Right forelimb (tissue), 1 donor: ENCODE measurements around the gene RPS19.
"Not testable (repeated sequence)": the region's sequence is repeated elsewhere in the genome, so short reads cannot be mapped to it uniquely, and the experiment has no call there.

Experiments
- DNase-seq: peaks from one replicate; pipeline ENCODE4 v3.0.0-alpha.2; 2018

RPS19 gene

DNA sequence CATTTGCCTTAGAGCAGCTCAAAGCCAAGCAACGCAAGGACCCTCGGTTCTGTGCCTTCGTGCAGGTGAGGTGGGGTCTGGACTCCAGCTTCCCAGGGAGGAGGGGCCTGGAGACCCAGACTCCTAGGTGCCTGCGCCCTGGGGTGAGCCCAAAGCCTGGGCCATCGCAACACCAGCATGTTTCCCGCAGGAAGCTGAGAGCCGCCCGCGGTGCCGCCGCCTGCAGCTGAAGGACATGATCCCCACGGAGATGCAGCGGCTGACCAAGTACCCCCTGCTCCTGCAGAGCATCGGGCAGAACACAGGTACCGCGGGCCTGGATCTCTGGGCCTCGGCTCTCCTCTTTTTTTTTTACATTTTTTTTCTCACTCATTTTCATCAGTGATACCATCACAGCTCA, 42.5 kb downstream of the RPS19 start:
- DNase-seq = no peak

DNA sequence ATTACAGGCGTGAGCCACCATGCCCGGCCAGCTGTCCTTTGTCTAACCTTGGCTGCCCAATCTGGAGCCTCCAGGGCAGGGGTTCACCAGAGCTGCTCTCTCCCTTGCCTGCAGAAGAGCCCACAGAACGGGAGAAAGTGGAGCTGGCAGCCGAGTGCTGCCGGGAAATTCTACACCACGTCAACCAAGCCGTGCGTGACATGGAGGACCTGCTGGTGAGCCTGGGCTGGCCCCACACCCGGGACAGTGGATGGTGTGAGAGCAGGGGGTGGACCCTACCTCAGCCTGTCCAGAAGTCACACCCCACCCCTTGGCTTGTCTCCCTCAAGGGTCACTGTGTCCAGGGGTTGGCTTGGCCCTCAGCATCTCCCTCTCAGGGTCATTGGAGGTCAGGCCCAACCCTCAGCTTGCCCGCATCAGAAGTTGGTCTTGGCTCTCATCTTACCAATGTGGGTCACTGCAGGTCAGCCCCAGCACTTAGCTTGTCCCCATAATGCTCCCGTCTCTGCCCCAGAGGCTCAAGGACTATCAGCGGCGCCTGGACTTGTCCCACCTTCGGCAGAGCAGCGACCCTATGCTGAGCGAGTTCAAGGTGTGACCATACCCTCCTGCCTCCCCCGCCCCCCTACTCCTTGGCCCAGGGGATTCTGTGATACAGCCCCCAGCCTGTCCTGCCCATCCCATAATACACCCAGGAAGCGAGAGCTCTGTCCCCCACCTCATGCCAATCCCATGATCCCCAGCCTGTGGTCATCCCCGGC, 43.3 kb downstream of the RPS19 start:
- DNase-seq = no peak

DNA sequence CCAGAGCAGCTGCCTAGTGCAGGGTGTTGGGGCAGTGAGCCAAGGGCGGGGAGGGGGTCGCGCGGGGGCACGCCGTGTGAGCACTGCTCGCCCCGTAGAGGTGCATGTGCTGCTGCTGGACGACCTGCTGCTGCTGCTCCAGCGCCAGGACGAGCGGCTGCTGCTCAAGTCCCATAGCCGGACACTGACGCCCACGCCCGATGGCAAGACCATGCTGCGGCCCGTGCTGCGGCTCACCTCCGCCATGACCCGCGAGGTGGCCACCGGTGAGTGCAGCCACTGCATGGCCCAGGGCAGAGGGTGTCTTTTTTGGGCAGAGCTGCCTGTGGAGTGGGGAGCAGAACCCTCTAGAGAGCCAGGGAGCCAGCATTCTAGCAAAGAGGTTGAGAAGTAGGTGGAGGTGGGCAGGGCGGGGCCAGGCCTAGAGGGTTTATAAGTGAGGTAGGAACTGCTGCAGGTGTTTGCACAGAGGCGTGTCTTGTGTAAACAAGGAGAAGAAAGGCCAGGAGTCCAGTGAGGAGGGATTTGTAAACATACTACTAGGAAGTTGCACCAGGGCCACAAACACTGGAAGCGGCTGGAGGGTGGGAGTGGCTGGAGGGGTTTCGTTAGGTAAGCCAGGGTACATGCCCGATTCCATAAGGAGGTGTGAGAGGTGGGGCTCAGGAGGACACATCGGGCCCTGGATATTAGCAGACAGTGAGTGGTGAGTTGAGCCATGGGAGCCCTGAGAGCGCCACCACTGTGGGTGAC, 44.2 kb downstream of the RPS19 start:
- no peak for DNase-seq

DNA sequence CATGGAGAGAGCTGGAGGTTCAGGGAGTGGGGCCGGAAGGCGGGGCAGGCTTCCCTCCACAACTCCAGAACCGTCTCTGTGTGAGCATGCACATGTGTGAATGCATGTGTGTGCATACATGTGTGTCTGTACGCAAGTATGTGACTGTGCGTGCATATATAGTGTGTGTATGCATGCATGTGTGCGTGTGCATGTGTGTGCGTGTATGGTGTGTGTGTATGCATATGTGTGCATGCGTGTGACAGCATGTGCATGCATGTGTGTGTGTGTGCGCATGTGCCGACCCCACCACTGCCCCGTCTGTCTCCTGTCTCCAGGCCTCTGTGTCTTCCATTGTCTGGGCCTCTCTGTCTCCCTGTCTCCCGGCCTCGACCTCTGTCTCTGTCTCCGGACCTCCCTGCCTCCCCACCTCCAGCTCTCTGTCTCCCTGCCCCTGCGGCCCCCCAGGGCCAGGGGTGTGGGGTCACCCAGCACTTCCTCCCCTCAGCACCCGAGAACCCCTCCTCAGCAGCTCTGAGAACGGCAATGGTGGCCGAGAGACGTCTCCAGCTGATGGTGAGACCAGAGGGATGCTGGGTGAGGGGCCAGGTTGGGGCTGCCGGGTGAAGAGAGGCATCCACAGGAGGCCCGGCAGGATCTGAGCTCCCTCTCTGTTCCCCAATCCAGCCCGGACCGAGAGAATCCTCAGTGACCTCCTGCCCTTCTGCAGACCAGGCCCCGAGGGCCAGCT, 45.4 kb downstream of the RPS19 start:
- no peak for DNase-seq

DNA sequence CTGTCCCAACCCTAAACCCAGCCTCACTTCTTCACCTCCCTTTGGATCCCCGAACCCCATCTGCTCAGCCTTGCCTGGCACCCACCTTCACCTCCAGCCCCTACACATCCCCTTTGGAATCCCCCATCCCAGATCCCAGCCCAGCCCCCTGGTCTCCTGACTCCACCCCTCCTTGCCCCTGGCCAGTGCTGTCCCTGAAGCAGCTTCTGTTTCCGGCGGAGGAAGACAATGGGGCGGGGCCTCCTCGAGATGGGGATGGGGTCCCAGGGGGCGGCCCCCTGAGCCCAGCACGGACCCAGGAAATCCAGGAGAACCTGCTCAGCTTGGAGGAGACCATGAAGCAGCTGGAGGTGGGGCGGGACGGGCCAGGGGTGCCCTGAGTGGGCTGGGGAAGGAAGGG, 46.2 kb downstream of the RPS19 start:
- no peak for DNase-seq

DNA sequence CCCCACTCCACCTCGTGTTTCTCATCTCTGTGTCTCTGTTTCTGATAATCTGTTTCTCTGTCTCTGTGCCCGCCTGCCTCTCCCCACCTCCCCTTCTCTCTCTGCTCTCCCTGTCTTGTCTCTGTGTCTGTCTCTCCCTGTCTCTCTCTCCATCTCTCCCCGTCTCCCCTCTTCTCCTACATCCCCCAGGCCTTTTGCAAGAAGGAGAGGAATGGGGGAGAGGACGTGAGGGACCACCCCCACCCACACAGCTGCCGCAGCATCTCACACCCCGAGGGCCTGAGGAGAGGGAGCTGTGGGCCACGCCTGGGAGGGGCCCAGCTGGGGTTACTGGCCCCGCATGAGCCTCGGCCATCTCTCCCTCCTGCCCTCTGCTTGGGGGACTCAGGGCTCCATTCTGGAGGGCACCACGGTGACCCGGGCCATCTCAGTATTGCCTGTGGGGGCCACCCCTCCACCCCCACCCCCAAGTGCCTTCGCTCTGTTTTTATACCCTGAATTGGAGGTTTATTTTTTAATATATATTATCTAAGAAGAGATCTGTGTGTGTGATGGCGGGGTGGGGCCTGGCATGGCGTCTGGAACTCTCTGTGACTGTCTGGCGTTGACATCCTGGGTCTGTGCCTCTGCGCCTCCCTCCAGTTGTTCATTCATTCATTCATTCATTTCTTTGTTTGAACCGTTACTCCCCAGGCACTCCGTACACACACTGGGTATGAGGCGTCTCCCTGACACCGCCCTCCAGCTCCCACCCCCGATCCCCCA, 47.0 kb downstream of the RPS19 start:
- no peak for DNase-seq

DNA sequence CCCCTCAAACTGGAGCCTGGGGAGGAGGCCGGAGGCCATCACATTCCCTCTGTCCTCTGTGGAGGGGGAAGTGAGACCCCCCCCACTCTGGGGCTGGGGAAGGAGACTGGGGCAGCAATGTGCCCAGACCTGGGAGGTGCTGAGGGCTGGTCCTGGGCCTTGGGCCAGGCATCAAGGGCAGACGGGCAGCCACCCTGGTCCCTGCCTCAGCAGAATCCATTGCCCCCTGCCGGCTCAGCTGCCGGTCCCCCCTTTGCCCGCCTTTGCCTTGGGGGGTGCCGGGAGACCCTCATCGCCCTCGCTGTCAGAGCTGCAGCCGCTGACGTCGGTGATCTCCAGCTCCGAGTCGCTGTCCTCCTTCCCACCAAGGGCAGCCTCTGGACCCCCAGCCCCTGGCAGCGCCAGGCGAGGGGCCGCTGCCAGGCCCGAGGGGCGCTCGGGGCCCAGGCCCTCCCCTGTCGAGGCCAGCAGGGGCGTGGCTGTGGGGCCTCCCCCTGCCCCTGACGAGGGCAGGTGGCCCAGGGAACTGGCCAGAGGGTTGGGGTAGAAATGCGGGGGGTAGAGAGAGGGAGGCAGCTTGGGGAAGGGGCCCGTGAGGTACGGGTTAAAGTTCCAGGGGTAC, 48.0 kb downstream of the RPS19 start:
- no peak for DNase-seq

DNA sequence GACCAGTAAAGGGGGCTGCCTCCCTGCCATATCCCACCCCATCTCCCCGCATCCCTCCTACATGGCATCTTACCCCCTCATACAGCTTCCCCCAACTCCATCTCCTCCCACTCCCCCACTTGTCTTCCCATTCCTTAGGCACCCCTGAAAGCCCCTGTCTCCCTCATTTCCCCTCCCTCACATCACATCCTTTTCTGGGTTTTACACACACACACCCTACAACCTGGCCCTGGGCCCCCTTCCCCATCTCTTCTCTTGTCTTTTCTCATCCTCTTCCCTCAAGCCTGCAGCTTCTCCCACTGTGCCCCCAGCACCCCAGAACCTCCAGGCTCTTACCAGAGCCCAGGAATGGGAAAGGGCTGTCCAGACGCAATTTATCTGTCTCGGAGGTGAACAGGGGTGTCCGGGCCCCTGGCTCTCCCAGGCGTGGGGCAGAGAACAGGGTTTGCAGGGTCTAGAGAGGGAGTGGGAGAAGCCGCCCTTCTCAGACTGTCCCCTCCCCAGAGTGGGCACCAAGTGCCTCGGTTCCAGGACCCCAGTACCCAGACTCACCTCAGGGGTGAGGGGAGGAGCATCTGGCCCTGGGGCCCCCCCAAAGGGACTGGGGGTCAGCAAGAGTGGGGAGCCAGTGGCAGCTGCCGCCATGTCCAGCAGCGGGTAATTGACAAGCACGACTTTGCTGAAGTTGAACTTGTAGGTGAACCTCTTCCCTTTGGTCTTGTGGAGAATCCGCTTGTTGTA, 48.8 kb downstream of the RPS19 start:
- DNase-seq = no peak

DNA sequence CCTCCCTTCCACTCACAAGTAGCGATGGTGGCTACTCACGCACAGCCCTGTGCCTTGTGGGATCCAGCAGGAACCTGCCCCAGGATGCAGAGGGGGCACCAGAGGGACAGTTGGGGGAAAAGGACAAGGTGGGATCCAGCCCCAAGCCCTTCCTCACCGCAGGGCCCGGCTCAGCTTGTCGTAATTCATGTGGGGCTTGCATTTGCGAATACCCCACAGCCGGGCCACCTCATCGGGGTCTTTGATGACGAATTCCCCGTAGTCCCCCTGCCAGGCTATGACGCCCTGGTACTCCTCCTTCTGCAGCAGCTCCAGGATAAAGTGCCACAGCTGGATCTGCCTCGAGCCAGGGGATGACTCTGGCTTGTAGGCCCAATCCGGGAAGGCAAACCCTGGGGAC, 49.7 kb downstream of the RPS19 start:
- DNase-seq = no peak

DNA sequence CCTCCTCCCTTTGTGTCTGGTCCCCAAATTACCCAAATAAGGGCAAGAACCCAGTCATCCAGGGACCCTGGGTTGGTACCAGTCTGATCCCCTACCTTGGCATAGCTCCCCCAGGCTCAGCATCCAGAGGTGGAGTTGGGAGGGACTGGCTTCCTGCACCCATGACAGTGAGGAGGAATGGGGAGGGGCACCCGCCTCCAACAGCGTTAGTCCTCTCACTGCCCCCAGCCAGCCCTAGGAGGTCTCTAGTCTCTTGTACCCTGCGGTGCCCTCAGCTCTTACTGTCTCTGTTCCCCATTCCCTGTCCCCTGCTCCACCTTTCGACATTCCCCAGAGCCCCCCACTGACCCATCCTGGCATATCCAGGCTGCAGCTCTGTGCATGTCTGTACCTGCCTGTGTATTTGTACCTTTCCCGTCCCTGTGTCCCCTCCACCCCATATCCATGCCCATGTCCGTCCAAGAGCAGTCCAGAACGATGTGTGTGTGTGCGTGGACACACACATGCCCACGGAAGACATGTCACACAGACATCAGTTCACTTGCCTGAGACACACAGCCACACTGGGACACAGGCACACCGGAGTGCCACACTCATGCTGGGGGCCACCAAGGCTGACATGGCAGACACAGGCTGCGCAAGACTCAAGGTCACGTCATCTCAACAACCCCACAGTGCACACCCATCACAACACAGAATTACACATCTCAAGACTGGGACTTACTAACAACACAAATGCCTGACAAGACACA, 50.4 kb downstream of the RPS19 start:
- no peak for DNase-seq

DNA sequence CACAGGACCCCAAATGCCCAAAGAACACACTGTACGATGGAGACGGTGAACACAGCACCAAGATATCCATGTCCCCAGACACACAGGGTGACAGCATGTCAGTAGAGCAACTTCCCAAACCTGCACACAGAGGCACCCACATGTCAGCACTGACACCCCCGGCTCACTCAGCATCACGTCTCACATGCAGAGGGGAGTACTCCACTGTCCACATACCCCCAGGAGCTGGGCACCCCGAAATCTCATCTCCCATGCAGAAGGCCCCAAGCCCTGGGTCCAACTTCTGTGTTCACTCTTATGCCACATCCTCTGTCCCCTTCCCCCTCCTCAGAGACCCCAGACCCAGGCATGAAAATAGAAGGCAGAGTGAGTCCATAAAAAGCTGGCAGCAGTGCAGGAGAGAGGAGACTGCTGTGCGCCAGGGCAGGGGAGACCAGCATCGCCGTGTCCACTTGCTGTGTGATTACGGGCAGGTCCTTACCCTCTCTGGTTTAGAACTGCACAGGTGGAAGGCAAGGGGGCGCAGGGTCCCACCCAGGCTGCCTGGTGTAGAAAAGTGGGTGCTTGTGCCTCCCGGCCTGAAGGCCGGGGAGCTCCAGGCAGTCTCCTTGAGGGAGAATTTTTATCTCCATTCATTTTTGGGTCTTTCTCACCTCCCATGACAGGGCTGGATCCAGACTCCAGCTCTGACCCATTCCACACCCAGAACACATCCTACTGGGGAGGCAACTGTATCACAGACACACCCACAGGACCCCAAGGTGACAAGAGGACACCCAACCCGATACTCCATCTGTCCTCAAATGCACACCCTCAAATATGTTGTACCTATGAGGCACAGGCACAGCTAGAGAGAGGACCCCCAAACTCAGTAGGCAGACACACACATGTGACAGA, 51.2 kb downstream of the RPS19 start:
- no peak for DNase-seq

DNA sequence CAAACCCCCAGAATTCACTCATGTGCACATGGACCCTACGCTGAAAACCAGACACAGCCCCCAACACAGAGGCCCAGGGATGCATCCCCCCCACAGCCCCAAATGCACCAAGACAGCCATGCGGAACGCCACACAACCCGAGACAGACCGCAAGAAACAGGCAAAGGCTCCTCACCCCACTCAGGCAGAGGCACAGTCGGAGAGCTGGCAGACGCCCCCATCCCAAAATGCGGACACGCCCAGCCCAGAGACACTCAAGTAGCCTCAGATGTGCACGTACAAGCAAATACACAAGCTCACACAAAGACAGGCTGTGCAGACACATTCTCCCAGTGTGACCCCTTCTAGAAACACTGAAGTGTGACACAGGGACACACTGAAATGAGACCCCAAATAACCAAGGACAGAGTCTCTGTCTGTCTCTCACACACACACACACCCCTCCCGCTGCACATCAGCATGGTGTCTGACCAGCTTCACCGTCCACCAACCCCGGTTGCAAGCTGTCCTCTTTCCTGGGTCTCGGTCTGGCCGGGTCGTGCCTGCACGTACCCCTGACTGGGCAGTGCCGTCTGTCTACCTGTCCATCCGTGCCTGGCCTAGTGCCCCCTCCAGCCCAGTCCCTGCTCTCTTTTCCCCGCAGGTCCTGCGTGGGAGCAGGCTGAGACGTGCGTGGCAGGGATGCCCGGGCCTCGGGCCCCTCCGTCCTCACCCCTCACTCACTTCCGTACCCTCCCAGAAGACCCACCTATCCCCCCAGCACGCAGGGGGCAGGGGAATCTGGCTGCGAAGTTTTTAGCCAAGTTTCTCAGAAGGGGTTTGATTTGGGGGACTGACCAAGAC, 52.1 kb downstream of the RPS19 start:
- DNase-seq = no peak

DNA sequence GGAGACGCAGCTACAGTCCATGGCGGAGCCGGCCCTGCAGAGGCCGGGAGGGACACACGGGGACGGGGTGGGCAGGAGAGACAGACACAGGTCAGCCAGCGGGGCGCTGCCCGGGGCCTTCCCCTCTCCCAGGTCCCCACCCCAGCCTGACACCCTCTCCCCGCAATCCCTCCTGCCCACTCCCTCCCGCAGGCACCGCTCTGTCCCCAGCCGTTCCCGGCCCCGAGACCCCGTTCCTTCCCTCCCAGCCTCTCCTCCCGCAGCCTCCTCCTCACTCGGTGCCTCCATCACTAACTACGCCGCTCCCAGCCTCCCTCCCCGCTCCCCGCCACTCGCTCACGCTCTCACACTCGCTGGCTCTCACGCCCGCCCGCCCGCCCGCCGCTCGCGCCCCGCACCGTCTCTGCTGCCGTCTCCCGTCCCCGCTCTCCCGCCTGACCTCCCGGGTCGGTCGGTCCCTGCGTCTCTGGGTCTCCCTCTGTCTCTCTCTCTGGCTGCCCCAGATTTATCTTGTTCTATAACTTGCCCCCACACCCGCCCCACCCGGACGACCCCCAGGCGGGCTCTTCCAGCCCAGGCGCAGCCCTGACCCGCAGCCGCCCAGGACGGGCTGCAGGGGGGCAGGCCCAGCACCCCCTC, 53.0 kb downstream of the RPS19 start:
- DNase-seq = no peak

DNA sequence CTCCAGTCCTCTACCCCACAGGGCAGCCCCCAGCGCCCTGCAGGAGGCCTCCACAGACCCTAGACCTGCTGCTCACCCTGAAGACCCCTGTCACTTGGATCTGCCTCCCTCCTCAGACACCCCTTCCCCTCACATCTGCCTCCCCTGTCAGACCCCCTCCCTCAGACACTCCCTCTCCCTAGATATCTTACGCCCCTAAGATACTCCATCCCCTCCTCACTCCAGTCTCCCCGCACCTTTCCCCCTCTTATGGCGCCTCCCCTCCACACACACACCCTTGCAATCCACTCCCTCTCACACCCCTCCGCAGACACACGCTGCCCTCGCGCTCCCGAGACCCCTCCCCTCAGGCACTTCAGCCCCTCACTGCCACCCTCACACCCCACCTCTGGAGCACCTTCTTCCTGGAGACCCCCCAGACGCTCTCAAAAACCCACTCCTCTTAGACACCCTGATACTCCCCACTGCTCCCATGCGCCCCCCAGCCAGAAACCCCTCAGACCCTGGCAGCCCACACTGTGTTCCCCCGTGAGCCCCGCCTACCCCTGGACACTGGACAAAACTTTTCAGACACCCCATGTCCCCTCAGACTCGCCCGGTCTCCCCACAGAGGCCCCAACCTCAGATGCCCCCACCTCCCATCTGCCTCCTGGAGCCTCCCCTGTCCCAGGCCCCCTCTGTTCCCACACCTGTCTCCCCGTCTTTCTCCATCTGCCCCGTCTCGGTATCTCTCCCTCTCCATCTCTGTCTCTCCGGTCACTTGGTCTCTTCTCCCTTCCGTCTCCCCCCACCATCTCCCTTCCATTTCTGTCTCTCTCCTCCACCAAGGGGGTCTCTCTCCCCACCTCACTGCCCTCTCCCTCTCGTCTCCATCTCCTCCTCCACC, 53.7 kb downstream of the RPS19 start:
- no peak for DNase-seq

DNA sequence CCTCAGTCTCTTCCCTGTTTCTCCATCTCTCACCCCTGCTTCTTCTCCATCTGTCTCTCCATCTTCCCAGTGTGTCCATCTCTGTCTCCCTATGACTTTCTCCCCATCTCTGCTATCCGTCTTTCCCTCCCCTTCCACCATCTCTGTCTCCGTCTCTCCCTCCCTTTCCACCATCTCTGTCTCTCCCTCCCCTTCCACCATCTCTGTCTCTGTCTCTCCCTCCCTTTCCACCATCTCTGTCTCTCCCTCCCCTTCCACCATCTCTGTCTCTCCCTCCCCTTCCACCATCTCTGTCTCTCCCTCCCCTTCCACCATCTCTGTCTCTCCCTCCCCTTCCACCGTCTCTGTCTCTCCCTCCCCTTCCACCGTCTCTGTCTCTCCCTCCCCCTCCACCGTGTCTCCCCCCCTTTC, 54.4 kb downstream of the RPS19 start:
- not testable (repeated sequence) for DNase-seq

DNA sequence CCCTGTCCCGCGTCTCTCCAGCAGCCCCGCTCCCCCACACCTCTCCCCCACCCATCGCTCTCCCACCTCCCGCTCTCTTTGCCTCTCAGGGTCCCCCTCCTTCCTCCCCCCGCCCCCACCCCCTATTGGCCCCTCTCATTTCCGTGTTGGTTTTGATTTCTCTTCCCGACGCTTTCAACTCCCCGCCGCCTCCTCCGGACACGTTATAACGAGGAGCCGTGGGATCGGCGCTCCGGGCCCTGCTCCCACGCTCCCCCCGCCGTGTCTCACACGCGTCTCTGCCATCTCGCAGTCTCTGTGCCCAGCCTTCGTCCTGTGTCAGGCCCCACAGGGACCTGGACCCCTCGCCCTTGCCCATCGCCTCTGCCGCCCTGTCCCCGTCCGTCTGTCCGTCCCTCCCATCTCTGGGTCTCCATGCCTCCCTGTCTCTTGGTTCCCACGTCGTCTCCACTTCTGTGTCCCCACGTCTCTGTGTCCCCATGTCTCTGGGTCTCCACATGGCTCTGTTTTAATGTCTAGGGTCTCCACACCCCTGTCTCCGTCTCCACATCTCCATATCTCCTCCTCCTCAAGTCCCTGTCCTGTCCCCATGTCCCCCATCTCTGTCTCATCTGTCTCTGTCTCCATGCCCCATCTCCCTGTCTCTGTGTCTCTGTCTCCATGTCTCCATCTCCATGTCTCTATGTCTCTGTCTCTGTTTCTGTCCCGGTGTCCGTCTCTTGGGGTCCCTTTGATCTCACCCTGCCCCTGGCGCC, 55.1 kb downstream of the RPS19 start:
- DNase-seq = no peak
